CD14-positive monocyte (primary cell): ENCODE measurements around the gene FAM228B. TPM values are rescaled to one million over a fixed set of nuclear protein-coding genes. Genes with fewer than 3 reads are reported as not detected.

Experiments
- DNase-seq, 3 donors: peaks; one replicate each; pipeline ENCODE4 v3.0.0-alpha.2; 2011 to 2022
- H2AFZ ChIP-seq: 2 replicates; pipeline ENCODE4 v1.6.0; 2012; ENCODE audit warnings: mild to moderate bottlenecking, low read depth, low read length, inconsistent platforms; ENCODE audit not compliant: insufficient read depth, poor library complexity, severe bottlenecking
- H3K27ac ChIP-seq, 2 donors: 1 replicate in 1 of 2; 2 replicates in 1 of 2; pipeline ENCODE4 v1.5.1; 2012 to 2013; ENCODE audit warnings: low read length in 2 of 2, control low read depth in 1 of 2, inconsistent platforms in 1 of 2, low read depth in 1 of 2, mild to moderate bottlenecking in 1 of 2
- H3K27me3 ChIP-seq, 2 donors: one replicate each; pipeline versions ENCODE4 v1.6.0 to v1.6.1; 2011 to 2013; ENCODE audit warnings: low read length in 2 of 2; ENCODE audit not compliant: control insufficient read depth in 2 of 2, insufficient read depth in 2 of 2
- H3K36me3 ChIP-seq, 2 donors: replicated peaks in 1 of 2; 1 replicate in 1 of 2; 2 replicates in 1 of 2; pipeline versions ENCODE4 v1.5.1 to v1.6.1; 2012 to 2013; ENCODE audit warnings: low read length in 2 of 2, control low read depth in 1 of 2, inconsistent platforms in 1 of 2, mild to moderate bottlenecking in 1 of 2; ENCODE audit not compliant: insufficient read depth in 2 of 2, control insufficient read depth in 1 of 2
- H3K4me1 ChIP-seq, 2 donors: 1 replicate in 1 of 2; 2 replicates in 1 of 2; pipeline versions ENCODE4 v1.5.1 to v1.6.1; 2012 to 2013; ENCODE audit warnings: low read length in 2 of 2, control low read depth in 1 of 2, inconsistent platforms in 1 of 2, mild to moderate bottlenecking in 1 of 2, moderate library complexity in 1 of 2; ENCODE audit not compliant: insufficient read depth in 2 of 2, control insufficient read depth in 1 of 2
- H3K4me2 ChIP-seq: replicated peaks from 2 replicates; pipeline ENCODE3; 2012; ENCODE audit warnings: low read length, moderate library complexity, mild to moderate bottlenecking; ENCODE audit not compliant: poor library complexity, severe bottlenecking; ENCODE audit errors: extremely low read depth
- H3K4me3 ChIP-seq, 3 experiments: fragments of 200-600 bp in 1 of 3; sonication (generic) in 1 of 3; replicated peaks in 1 of 3; 1 replicate in 2 of 3; 2 replicates in 1 of 3; pipeline ENCODE4 v1.5.1; 2011 to 2013; ENCODE audit warnings: low read length in 3 of 3, mild to moderate bottlenecking in 3 of 3, control low read depth in 2 of 3, low read depth in 2 of 3, inconsistent platforms in 1 of 3, moderate library complexity in 1 of 3
- H3K79me2 ChIP-seq: 2 replicates; pipeline ENCODE4 v1.6.0; 2012; ENCODE audit warnings: mild to moderate bottlenecking, control low read depth, inconsistent platforms, low read length, moderate library complexity; ENCODE audit not compliant: insufficient read depth
- H3K9ac ChIP-seq: 2 replicates; pipeline ENCODE4 v1.6.0; 2017; ENCODE audit warnings: low read length, mild to moderate bottlenecking; ENCODE audit not compliant: insufficient read depth, poor library complexity, severe bottlenecking
- H3K9me3 ChIP-seq, 2 donors: replicated peaks in 1 of 2; 1 replicate in 1 of 2; 2 replicates in 1 of 2; pipeline versions ENCODE4 v1.5.1 to v1.6.1; 2012 to 2013; ENCODE audit warnings: low read length in 2 of 2, control low read depth in 1 of 2; ENCODE audit not compliant: control insufficient read depth in 1 of 2, insufficient read depth in 1 of 2
- H4K20me1 ChIP-seq: 2 replicates; pipeline ENCODE4 v1.6.0; 2012; ENCODE audit warnings: mild to moderate bottlenecking, low read length, control low read depth, moderate library complexity; ENCODE audit not compliant: insufficient read depth
- H3K27ac Mint-ChIP-seq, 7 donors: one replicate each; pipeline ENCODE4 v1.8.0; 2020; ENCODE audit warnings: mild to moderate bottlenecking in 7 of 7, mixed read lengths in 7 of 7, moderate library complexity in 6 of 7, inconsistent platforms in 2 of 7
- H3K27me3 Mint-ChIP-seq, 3 donors: one replicate each; pipeline ENCODE4 v1.8.0; 2021 to 2022; ENCODE audit warnings: low read depth in 3 of 3, mild to moderate bottlenecking in 3 of 3, mixed read lengths in 3 of 3, moderate library complexity in 3 of 3, inconsistent platforms in 1 of 3
- H3K36me3 Mint-ChIP-seq, 2 donors: one replicate each; pipeline ENCODE4 v1.8.0; 2020; ENCODE audit warnings: mixed read lengths in 2 of 2, inconsistent platforms in 1 of 2, mild to moderate bottlenecking in 1 of 2
- H3K4me1 Mint-ChIP-seq: one replicate; pipeline ENCODE4 v1.8.0; 2020; ENCODE audit warnings: mild to moderate bottlenecking, mixed read lengths
- H3K4me3 Mint-ChIP-seq, 2 donors: one replicate each; pipeline ENCODE4 v1.8.0; 2020; ENCODE audit warnings: mild to moderate bottlenecking in 2 of 2, mixed read lengths in 2 of 2, moderate library complexity in 1 of 2
- H3K9me3 Mint-ChIP-seq, 7 donors: one replicate each; pipeline ENCODE4 v1.8.0; 2020 to 2022; ENCODE audit warnings: mixed read lengths in 7 of 7, mild to moderate bottlenecking in 6 of 7, moderate library complexity in 6 of 7, inconsistent platforms in 2 of 7
- CTCF ChIP-seq: fragments of 200-600 bp; IDR thresholded peaks from one replicate; pipeline ENCODE4 v1.8.0; 2022; ENCODE audit warnings: antibody characterized with exemption, mild to moderate bottlenecking
- WGBS: methylation state at CpG from one replicate; pipeline ENCODE4 v1.1.5; 2013; ENCODE audit warnings: missing lambda C conversion rate; ENCODE audit not compliant: insufficient coverage; 5-methylcytosine and 5-hydroxymethylcytosine counted together
- intact Hi-C, 2 donors: fragments of 100-400 bp; cut with micrococcal nuclease; formaldehyde crosslinking; loops; one replicate each; pipeline versions ENCODE4 v1.15.0 to v1.15.1; 2023
- polyA plus RNA-seq, 3 donors: library from polyadenylated mRNA; depleted of rRNA in 1 of 3; unstranded in 2 of 3; stranded (reverse) in 1 of 3; fragments of 300-500 nt in 2 of 3; fragments of >200 nt in 1 of 3; fragmentation: Illumina TruSeq in 2 of 3; gene quantifications; 1 replicate in 2 of 3; 2 replicates in 1 of 3; pipeline ENCODE4 v1.2.3, GENCODE V29; 2012 to 2021

The FAM228B gene
- polyA plus RNA-seq, 3 donors, result 6.5 to 16.1 (median 7.5) TPM

- H3K36me3 Mint-ChIP-seq, result peaks cover 92 to 95% of the 10 kb centered on the region in 2 donors
- H3K36me3 ChIP-seq, result peaks cover 91 to 100% of the 10 kb centered on the region in 2 donors
Measured at GRCh38 chr2:24210723-24211122, 87.5 kb downstream of the FAM228B start.

GRCh38 chr2:24211408-24211807 lies 88.1 kb downstream of the FAM228B start:
- 83% methylated on average over 7 of the region's 7 CpGs for WGBS
- Histone ChIP-seq H3K27ac (no peak overlapping the region), H3K4me3 (no peak overlapping the region), H3K27me3 (no peaks in the 10 kb centered on the region), H4K20me1 (no peaks in the 10 kb centered on the region), H3K9me3 (no peaks in the 10 kb centered on the region), H2AFZ (no peak overlapping the region), H3K79me2 (no peaks in the 10 kb centered on the region), H3K4me2 (no peak overlapping the region), H3K36me3 (peaks cover 91 to 100% of the 10 kb centered on the region in 2 donors), H3K4me1 (no peaks in the 10 kb centered on the region), H3K9ac (no peak overlapping the region)
- Mint-ChIP-seq H3K9me3 (peaks cover 0 to 2% (median 0%) of the 10 kb centered on the region in 7 donors), H3K36me3 (peaks cover 94 to 95% of the 10 kb centered on the region in 2 donors), H3K27ac (no peak overlapping the region), H3K4me1 (peaks cover 6% of the 10 kb centered on the region), H3K27me3 (peaks cover 0 to 3% (median 0%) of the 10 kb centered on the region in 3 donors), H3K4me3 (no peak overlapping the region)
- intact Hi-C loops, result no loop called here
- DNase-seq, result no peak
- no peak for TF ChIP-seq CTCF

More at GRCh38 chr2:24210723-24211122, 87.5 kb downstream of the FAM228B start:
- Mint-ChIP-seq H3K9me3 (no peaks in the 10 kb centered on the region), H3K4me3 (no peak overlapping the region), H3K4me1 (peaks cover 6% of the 10 kb centered on the region), H3K27ac (no peak overlapping the region), H3K27me3 (peaks cover 0 to 3% (median 0%) of the 10 kb centered on the region in 3 donors)
- no peak for TF ChIP-seq CTCF
- H3K4me2 ChIP-seq, result no peak overlapping the region
- no peak overlapping the region for H3K9ac ChIP-seq
- intact Hi-C loops, result no loop called here
- no peaks in the 10 kb centered on the region for H4K20me1 ChIP-seq
- DNase-seq, result no peak
- H2AFZ ChIP-seq, result no peak overlapping the region
- H3K9me3 ChIP-seq, result no peaks in the 10 kb centered on the region
- WGBS, result 97% methylated on average over 21 of the region's 21 CpGs
- H3K27me3 ChIP-seq, result no peaks in the 10 kb centered on the region
- H3K4me1 ChIP-seq, result no peaks in the 10 kb centered on the region
- no peak overlapping the region for H3K4me3 ChIP-seq
- H3K27ac ChIP-seq, result no peak overlapping the region
- H3K79me2 ChIP-seq, result no peaks in the 10 kb centered on the region
